ENCODE data around the gene EFCAB6.

The EFCAB6 gene

GRCh38 chr22:43749473-43749872 is 62.6 kb downstream of the EFCAB6 start:
- Histone ChIP-seq H3K27me3 (ENCODE audit: control insufficient read depth in 1 of 2, insufficient read depth in 2 of 2, low read length in 2 of 2) (no peaks in the 10 kb centered on the region), H3K9ac (ENCODE audit: low read length) (no peak overlapping the region), H3K36me3 (ENCODE audit: insufficient read depth, low read length) (no peaks in the 10 kb centered on the region), H3K4me3 (ENCODE audit: low read depth in 1 of 2, low read length in 2 of 2) (no peak overlapping the region), H3K4me1 (ENCODE audit: insufficient read depth, low read length) (peaks cover 11% of the 10 kb centered on the region), H3K27ac (ENCODE audit: low read depth, low read length) (no peak overlapping the region), H3K9me3 (ENCODE audit: low read length) (no peaks in the 10 kb centered on the region)

- Histone ChIP-seq H3K4me1 (ENCODE audit: insufficient read depth, low read length) (peaks cover 15% of the 10 kb centered on the region), H3K9ac (ENCODE audit: low read length) (no peak overlapping the region), H3K4me3 (ENCODE audit: low read depth in 1 of 2, low read length in 2 of 2) (no peak overlapping the region), H3K9me3 (ENCODE audit: low read length) (no peaks in the 10 kb centered on the region), H3K27me3 (ENCODE audit: control insufficient read depth in 1 of 2, insufficient read depth in 2 of 2, low read length in 2 of 2) (no peaks in the 10 kb centered on the region), H3K27ac (ENCODE audit: low read depth, low read length) (no peak overlapping the region), H3K36me3 (ENCODE audit: insufficient read depth, low read length) (no peaks in the 10 kb centered on the region)
Observed at GRCh38 chr22:43747877-43748276, 64.2 kb downstream of the EFCAB6 start.

GRCh38 chr22:43747058-43747457 is 65.0 kb downstream of the EFCAB6 start:
- H3K36me3 ChIP-seq (ENCODE audit: insufficient read depth, low read length) = no peaks in the 10 kb centered on the region
- H3K27ac ChIP-seq (ENCODE audit: low read depth, low read length) = no peak overlapping the region
- no peaks in the 10 kb centered on the region for H3K9me3 ChIP-seq (ENCODE audit: low read length)
- no peak overlapping the region for H3K4me3 ChIP-seq (ENCODE audit: low read depth in 1 of 2, low read length in 2 of 2)
- H3K4me1 ChIP-seq (ENCODE audit: insufficient read depth, low read length) = peaks cover 15% of the 10 kb centered on the region
- H3K9ac ChIP-seq (ENCODE audit: low read length) = no peak overlapping the region
- H3K27me3 ChIP-seq (ENCODE audit: control insufficient read depth in 1 of 2, insufficient read depth in 2 of 2, low read length in 2 of 2) = no peaks in the 10 kb centered on the region

GRCh38 chr22:43745783-43746356 is 66.2 kb downstream of the EFCAB6 start:
- Histone ChIP-seq H3K4me3 (ENCODE audit: low read depth in 1 of 2, low read length in 2 of 2) (no peak overlapping the region), H3K4me1 (ENCODE audit: insufficient read depth, low read length) (peaks cover 15% of the 10 kb centered on the region), H3K27me3 (ENCODE audit: control insufficient read depth in 1 of 2, insufficient read depth in 2 of 2, low read length in 2 of 2) (no peaks in the 10 kb centered on the region), H3K9ac (ENCODE audit: low read length) (no peak overlapping the region), H3K9me3 (ENCODE audit: low read length) (no peaks in the 10 kb centered on the region), H3K36me3 (ENCODE audit: insufficient read depth, low read length) (no peaks in the 10 kb centered on the region), H3K27ac (ENCODE audit: low read depth, low read length) (no peak overlapping the region)

- Histone ChIP-seq H3K4me3 (ENCODE audit: low read depth in 1 of 2, low read length in 2 of 2) (no peak overlapping the region), H3K9ac (ENCODE audit: low read length) (no peak overlapping the region), H3K36me3 (ENCODE audit: insufficient read depth, low read length) (no peaks in the 10 kb centered on the region), H3K9me3 (ENCODE audit: low read length) (no peaks in the 10 kb centered on the region), H3K27me3 (ENCODE audit: control insufficient read depth in 1 of 2, insufficient read depth in 2 of 2, low read length in 2 of 2) (no peaks in the 10 kb centered on the region), H3K4me1 (ENCODE audit: insufficient read depth, low read length) (peaks cover 15% of the 10 kb centered on the region), H3K27ac (ENCODE audit: low read depth, low read length) (no peak overlapping the region)
Observed at GRCh38 chr22:43745411-43745770, 66.7 kb downstream of the EFCAB6 start.

- Histone ChIP-seq H3K36me3 (ENCODE audit: insufficient read depth, low read length) (no peaks in the 10 kb centered on the region), H3K9ac (ENCODE audit: low read length) (no peak overlapping the region), H3K4me3 (ENCODE audit: low read depth in 1 of 2, low read length in 2 of 2) (no peak overlapping the region), H3K27me3 (ENCODE audit: control insufficient read depth in 1 of 2, insufficient read depth in 2 of 2, low read length in 2 of 2) (no peaks in the 10 kb centered on the region), H3K4me1 (ENCODE audit: insufficient read depth, low read length) (peaks cover 15% of the 10 kb centered on the region), H3K9me3 (ENCODE audit: low read length) (no peaks in the 10 kb centered on the region), H3K27ac (ENCODE audit: low read depth, low read length) (no peak overlapping the region)
Observed at GRCh38 chr22:43744700-43745410, 67.2 kb downstream of the EFCAB6 start.

GRCh38 chr22:43743929-43744643 is 68.0 kb downstream of the EFCAB6 start:
- H3K27me3 ChIP-seq (ENCODE audit: control insufficient read depth in 1 of 2, insufficient read depth in 2 of 2, low read length in 2 of 2) = no peaks in the 10 kb centered on the region
- no peaks in the 10 kb centered on the region for H3K36me3 ChIP-seq (ENCODE audit: insufficient read depth, low read length)
- H3K9ac ChIP-seq (ENCODE audit: low read length) = no peak overlapping the region
- H3K27ac ChIP-seq (ENCODE audit: low read depth, low read length) = no peak overlapping the region
- H3K4me1 ChIP-seq (ENCODE audit: insufficient read depth, low read length) = peaks cover 15% of the 10 kb centered on the region
- H3K4me3 ChIP-seq (ENCODE audit: low read depth in 1 of 2, low read length in 2 of 2) = no peak overlapping the region
- H3K9me3 ChIP-seq (ENCODE audit: low read length) = no peaks in the 10 kb centered on the region

GRCh38 chr22:43743131-43743530 is 69.0 kb downstream of the EFCAB6 start:
- H3K9me3 ChIP-seq (ENCODE audit: low read length) = no peaks in the 10 kb centered on the region
- H3K27ac ChIP-seq (ENCODE audit: low read depth, low read length) = no peak overlapping the region
- H3K36me3 ChIP-seq (ENCODE audit: insufficient read depth, low read length) = no peaks in the 10 kb centered on the region
- H3K4me3 ChIP-seq (ENCODE audit: low read depth in 1 of 2, low read length in 2 of 2) = no peak overlapping the region
- peaks cover 15% of the 10 kb centered on the region for H3K4me1 ChIP-seq (ENCODE audit: insufficient read depth, low read length)
- no peak overlapping the region for H3K9ac ChIP-seq (ENCODE audit: low read length)
- no peaks in the 10 kb centered on the region for H3K27me3 ChIP-seq (ENCODE audit: control insufficient read depth in 1 of 2, insufficient read depth in 2 of 2, low read length in 2 of 2)

- H3K9ac ChIP-seq (ENCODE audit: low read length) = no peak overlapping the region
- no peaks in the 10 kb centered on the region for H3K9me3 ChIP-seq (ENCODE audit: low read length)
- peaks cover 15% of the 10 kb centered on the region for H3K4me1 ChIP-seq (ENCODE audit: insufficient read depth, low read length)
- no peaks in the 10 kb centered on the region for H3K36me3 ChIP-seq (ENCODE audit: insufficient read depth, low read length)
- H3K4me3 ChIP-seq (ENCODE audit: low read depth in 1 of 2, low read length in 2 of 2) = no peak overlapping the region
- H3K27me3 ChIP-seq (ENCODE audit: control insufficient read depth in 1 of 2, insufficient read depth in 2 of 2, low read length in 2 of 2) = no peaks in the 10 kb centered on the region
- no peak overlapping the region for H3K27ac ChIP-seq (ENCODE audit: low read depth, low read length)
Observed at GRCh38 chr22:43742154-43742950, 69.8 kb downstream of the EFCAB6 start.

GRCh38 chr22:43740587-43741270 is 71.4 kb downstream of the EFCAB6 start:
- H3K4me1 ChIP-seq (ENCODE audit: insufficient read depth, low read length) = peaks cover 15% of the 10 kb centered on the region
- H3K4me3 ChIP-seq (ENCODE audit: low read depth in 1 of 2, low read length in 2 of 2) = no peak overlapping the region
- no peak overlapping the region for H3K9ac ChIP-seq (ENCODE audit: low read length)
- H3K27me3 ChIP-seq (ENCODE audit: control insufficient read depth in 1 of 2, insufficient read depth in 2 of 2, low read length in 2 of 2) = no peaks in the 10 kb centered on the region
- H3K27ac ChIP-seq (ENCODE audit: low read depth, low read length) = no peak overlapping the region
- H3K9me3 ChIP-seq (ENCODE audit: low read length) = no peaks in the 10 kb centered on the region
- no peaks in the 10 kb centered on the region for H3K36me3 ChIP-seq (ENCODE audit: insufficient read depth, low read length)

GRCh38 chr22:43739851-43740379 is 72.2 kb downstream of the EFCAB6 start:
- Histone ChIP-seq H3K36me3 (ENCODE audit: insufficient read depth, low read length) (no peaks in the 10 kb centered on the region), H3K9ac (ENCODE audit: low read length) (no peak overlapping the region), H3K27me3 (ENCODE audit: control insufficient read depth in 1 of 2, insufficient read depth in 2 of 2, low read length in 2 of 2) (no peaks in the 10 kb centered on the region), H3K4me1 (ENCODE audit: insufficient read depth, low read length) (peaks cover 9% of the 10 kb centered on the region), H3K27ac (ENCODE audit: low read depth, low read length) (no peak overlapping the region), H3K4me3 (ENCODE audit: low read depth in 1 of 2, low read length in 2 of 2) (no peak overlapping the region), H3K9me3 (ENCODE audit: low read length) (no peaks in the 10 kb centered on the region)
